ENCODE results near the gene DCAF15.

GRCh38 chr19:13926010-13926409, 26.3 kb upstream of the DCAF15 start:
- TF ChIP-seq POLR2A (IDR thresholded peaks at IDR 0.05) (no peak), CTCF (IDR thresholded peaks at IDR 0.05) (no peak)

All from esophagus squamous epithelium (tissue), 4 donors.